HUES64 (cell line): Measurements from ENCODE around the gene TNRC6A.
"Not testable (repeated sequence)": the region's sequence is repeated elsewhere in the genome, so short reads cannot be mapped to it uniquely, and the experiment has no call there.

Experiments used
- H3K27ac ChIP-seq: 2 replicates; pipeline ENCODE4 v1.7.0; 2013; ENCODE audit warnings: low read depth, low read length, inconsistent platforms
- H3K27me3 ChIP-seq: 2 replicates; pipeline ENCODE4 v1.6.1; 2013; ENCODE audit warnings: mild to moderate bottlenecking, low read length; ENCODE audit not compliant: insufficient read depth
- H3K36me3 ChIP-seq: 2 replicates; pipeline ENCODE4 v1.6.1; 2013; ENCODE audit warnings: mild to moderate bottlenecking, low read length; ENCODE audit not compliant: insufficient read depth
- H3K4me1 ChIP-seq: 2 replicates; pipeline ENCODE4 v1.6.1; 2013; ENCODE audit warnings: mild to moderate bottlenecking, low read length, moderate library complexity; ENCODE audit not compliant: insufficient read depth
- H3K4me3 ChIP-seq: 2 replicates; pipeline ENCODE4 v1.5.1; 2013; ENCODE audit warnings: mild to moderate bottlenecking, low read length, moderate library complexity
- H3K9ac ChIP-seq: 2 replicates; pipeline ENCODE4 v1.6.1; 2013; ENCODE audit warnings: mild to moderate bottlenecking, low read depth, low read length
- H3K9me3 ChIP-seq: 2 replicates; pipeline ENCODE4 v1.6.1; 2013; ENCODE audit warnings: low read depth, low read length; ENCODE audit not compliant: insufficient read depth
- WGBS: fragments of 150-250, 120-280 bp; methylation state at CpG from one replicate; pipeline ENCODE4 v1.1.7; 2013; ENCODE audit warnings: missing lambda C conversion rate; 5-methylcytosine and 5-hydroxymethylcytosine counted together

Gene TNRC6A

GRCh38 chr16:24836836-24837235, 107.4 kb downstream of the TNRC6A start:
- H3K36me3 ChIP-seq, result no peaks in the 10 kb centered on the region
- no peak overlapping the region for H3K27ac ChIP-seq
- H3K4me3 ChIP-seq, result no peak overlapping the region
- H3K4me1 ChIP-seq, result no peaks in the 10 kb centered on the region
- WGBS, result 86% methylated on average over 5 of the region's 6 CpGs
- H3K9ac ChIP-seq, result no peak overlapping the region
- no peaks in the 10 kb centered on the region for H3K27me3 ChIP-seq
- H3K9me3 ChIP-seq, result no peaks in the 10 kb centered on the region

DNA sequence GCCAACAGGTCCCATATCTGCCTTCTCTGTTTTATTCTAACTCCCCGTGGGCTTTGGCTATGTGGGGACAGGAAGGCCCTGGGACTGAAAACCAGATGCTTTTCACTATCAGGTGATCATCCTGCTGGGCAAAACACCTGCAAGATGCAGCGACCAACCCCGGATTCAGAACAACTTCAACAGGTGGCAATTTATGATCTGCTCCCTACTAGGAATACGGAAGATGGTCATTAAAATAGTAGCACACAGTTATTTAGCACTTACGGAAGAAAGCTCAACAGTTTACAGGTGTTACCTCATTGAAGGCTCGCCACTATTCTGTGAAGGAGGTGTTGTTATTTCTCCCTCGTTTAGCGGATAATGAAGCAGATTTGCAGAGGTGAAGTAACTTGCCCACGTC, 108.5 kb downstream of the TNRC6A start:
- Histone ChIP-seq H3K27me3 (no peaks in the 10 kb centered on the region), H3K4me3 (no peak overlapping the region), H3K9ac (no peak overlapping the region), H3K36me3 (no peaks in the 10 kb centered on the region), H3K9me3 (no peaks in the 10 kb centered on the region), H3K27ac (no peak overlapping the region), H3K4me1 (no peaks in the 10 kb centered on the region)
- whole genome bisulfite sequencing, result 92% methylated on average over 9 of the region's 9 CpGs

GRCh38 chr16:24838554-24839266, 109.3 kb downstream of the TNRC6A start:
- H3K36me3 ChIP-seq, result no peaks in the 10 kb centered on the region
- WGBS, result 87% methylated on average over 5 of the region's 5 CpGs
- no peak overlapping the region for H3K4me3 ChIP-seq
- no peaks in the 10 kb centered on the region for H3K4me1 ChIP-seq
- H3K27me3 ChIP-seq, result no peaks in the 10 kb centered on the region
- no peak overlapping the region for H3K27ac ChIP-seq
- H3K9me3 ChIP-seq, result no peaks in the 10 kb centered on the region
- no peak overlapping the region for H3K9ac ChIP-seq

DNA sequence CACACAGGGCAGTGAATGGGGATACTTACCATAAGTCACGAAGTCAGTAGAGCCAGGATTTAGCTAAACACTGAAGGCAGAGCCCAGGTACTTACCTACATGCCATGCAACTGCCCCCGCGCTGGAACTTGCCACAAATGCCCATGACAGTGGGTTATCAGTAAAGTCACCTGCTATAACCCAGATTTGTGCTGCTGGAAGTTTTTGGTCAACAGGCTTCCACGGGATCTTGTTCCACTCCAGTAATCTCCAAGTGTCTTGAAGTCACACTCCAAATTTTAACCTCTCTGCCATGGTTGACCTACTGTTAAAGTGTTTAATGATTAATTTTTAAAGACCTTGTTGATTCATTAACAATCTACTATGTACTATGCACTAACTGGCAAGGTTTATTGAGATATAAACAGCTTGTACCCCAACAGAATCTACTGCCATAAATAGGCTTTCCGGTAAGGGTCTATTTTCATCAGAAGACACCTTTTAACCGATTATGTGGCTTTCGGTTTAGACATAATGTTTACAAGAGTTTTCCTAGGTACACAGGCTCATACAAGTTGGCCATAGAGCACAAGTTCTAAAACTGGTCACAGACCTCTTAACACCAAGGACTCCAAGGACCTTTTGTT, 110.0 kb downstream of the TNRC6A start:
- no peak overlapping the region for H3K9ac ChIP-seq

GRCh38 chr16:24841291-24841690, 111.8 kb downstream of the TNRC6A start:
- Histone ChIP-seq H3K36me3 (no peaks in the 10 kb centered on the region), H3K4me1 (no peaks in the 10 kb centered on the region), H3K9me3 (no peaks in the 10 kb centered on the region), H3K9ac (no peak overlapping the region), H3K4me3 (no peak overlapping the region), H3K27me3 (no peaks in the 10 kb centered on the region), H3K27ac (no peak overlapping the region)

More for the DNA sequence above, 110.0 kb downstream of the TNRC6A start:
- no peak overlapping the region for H3K4me3 ChIP-seq
- 92% methylated on average over 7 of the region's 7 CpGs for WGBS
- H3K27me3 ChIP-seq, result no peaks in the 10 kb centered on the region
- H3K36me3 ChIP-seq, result no peaks in the 10 kb centered on the region
- no peaks in the 10 kb centered on the region for H3K9me3 ChIP-seq
- H3K27ac ChIP-seq, result no peak overlapping the region
- no peaks in the 10 kb centered on the region for H3K4me1 ChIP-seq

GRCh38 chr16:24844101-24845030, 114.9 kb downstream of the TNRC6A start:
- no peak overlapping the region for H3K27ac ChIP-seq
- no peak overlapping the region for H3K9ac ChIP-seq
- no peaks in the 10 kb centered on the region for H3K9me3 ChIP-seq
- no peaks in the 10 kb centered on the region for H3K36me3 ChIP-seq
- H3K4me1 ChIP-seq, result no peaks in the 10 kb centered on the region
- 87% methylated on average over 17 of the region's 17 CpGs for WGBS
- no peak overlapping the region for H3K4me3 ChIP-seq
- H3K27me3 ChIP-seq, result no peaks in the 10 kb centered on the region

- H3K27me3 ChIP-seq, H3K36me3 ChIP-seq, H3K4me1 ChIP-seq, H3K9me3 ChIP-seq, H3K4me3 ChIP-seq, H3K9ac ChIP-seq, H3K27ac ChIP-seq: not testable (repeated sequence)
- WGBS, result 94% methylated on average over 2 of the region's 2 CpGs
Measured at GRCh38 chr16:24845031-24845365, 115.5 kb downstream of the TNRC6A start.

- no peaks in the 10 kb centered on the region for H3K36me3 ChIP-seq
- H3K27ac ChIP-seq, result no peak within 1 kb of the TSS
- H3K9ac ChIP-seq, result no peak within 1 kb of the TSS
- H3K9me3 ChIP-seq, result no peaks in the 10 kb centered on the region
- H3K27me3 ChIP-seq, result no peaks in the 10 kb centered on the region
- H3K4me3 ChIP-seq, result no peak within 1 kb of the TSS
- WGBS, result 88% methylated on average over 21 of the region's 21 CpGs
- no peaks in the 10 kb centered on the region for H3K4me1 ChIP-seq
Measured at GRCh38 chr16:24845726-24846547, 116.5 kb downstream of the TNRC6A start, which contains the start of gene SLC5A11. TSS of gene SLC5A11 (plus strand) at chr16:24845963. CDS start at chr16:24858644, 12,681 bp downstream.

- Histone ChIP-seq H3K9ac (no peak overlapping the region), H3K36me3 (no peaks in the 10 kb centered on the region), H3K27ac (no peak overlapping the region), H3K27me3 (no peaks in the 10 kb centered on the region), H3K9me3 (no peaks in the 10 kb centered on the region), H3K4me3 (no peak overlapping the region), H3K4me1 (no peaks in the 10 kb centered on the region)
- 82% methylated on average over 8 of the region's 8 CpGs for WGBS
Measured at GRCh38 chr16:24846548-24847357, 117.3 kb downstream of the TNRC6A start.

GRCh38 chr16:24847358-24847664, 117.9 kb downstream of the TNRC6A start:
- Histone ChIP-seq H3K9ac (no peak overlapping the region), H3K27me3 (no peaks in the 10 kb centered on the region), H3K9me3 (no peaks in the 10 kb centered on the region), H3K4me1 (no peaks in the 10 kb centered on the region), H3K27ac (no peak overlapping the region), H3K4me3 (no peak overlapping the region), H3K36me3 (no peaks in the 10 kb centered on the region)
- WGBS, result 95% methylated on average over 3 of the region's 3 CpGs
